Peyer's patch (tissue), 4 donors: ENCODE measurements around the gene NEB. TPM values are rescaled to one million over a fixed set of nuclear protein-coding genes. Genes with fewer than 3 reads are reported as not detected.

Source experiments
- DNase-seq, 3 donors: peaks; one replicate each; pipeline ENCODE4 v3.0.0-alpha.2; 2017 to 2019
- H3K27ac ChIP-seq, 4 donors: fragments of 200-600 bp; sonication (generic); one replicate each; pipeline ENCODE4 v1.5.1; 2016 to 2019
- H3K27me3 ChIP-seq, 2 donors: fragments of 200-600 bp; sonication (generic); one replicate each; pipeline ENCODE4 v1.5.1; 2019
- H3K36me3 ChIP-seq, 3 donors: fragments of 200-600 bp; sonication (generic); one replicate each; pipeline ENCODE4 v1.5.1; 2016 to 2019
- H3K4me1 ChIP-seq, 4 donors: fragments of 200-600 bp; sonication (generic); one replicate each; pipeline ENCODE4 v1.5.1; 2016 to 2019
- H3K4me3 ChIP-seq, 4 donors: fragments of 200-600 bp; sonication (generic); 1 replicate in 3 of 4; 2 replicates in 1 of 4; pipeline ENCODE4 v1.5.1; 2016 to 2019; ENCODE audit warnings: mild to moderate bottlenecking in 1 of 4
- H3K9me3 ChIP-seq, 4 donors: fragments of 200-600 bp; sonication (generic); one replicate each; pipeline ENCODE4 v1.5.1; 2016 to 2019; ENCODE audit warnings: mild to moderate bottlenecking in 1 of 4
- POLR2A ChIP-seq, 2 donors: fragments of 450-650 bp; IDR thresholded peaks; one replicate each; pipeline ENCODE4 v1.5.1; 2017; ENCODE audit warnings: antibody characterized with exemption in 2 of 2, mild to moderate bottlenecking in 2 of 2, moderate library complexity in 2 of 2
- total RNA-seq, 4 donors: library from RNA; depleted of rRNA; stranded (reverse); fragments of >200 nt; gene quantifications; one replicate each; pipeline ENCODE4 v1.1.0, GENCODE V29; 2016
- TF ChIP-seq, protein P1 (sequence below), 6 experiments: fragments of 450-650 bp in 4 of 6; fragments of 200-600 bp in 2 of 6; sonication (generic) in 1 of 6; IDR thresholded peaks; one replicate each; pipeline ENCODE4 v1.5.1; 2017 to 2019; ENCODE audit warnings: antibody characterized with exemption in 6 of 6, mild to moderate bottlenecking in 3 of 6, moderate library complexity in 1 of 6

NEB gene
- total RNA-seq, 4 donors from 2014 or later, result 2.7 to 5.1 (median 4.2) TPM

GRCh38 chr2:151620761-151621160 is 113.5 kb downstream of the NEB start:
- no peak for DNase-seq
- Histone ChIP-seq H3K36me3 (no peaks in the 10 kb centered on the region), H3K27ac (no peak overlapping the region), H3K4me1 (no peaks in the 10 kb centered on the region), H3K27me3 (no peaks in the 10 kb centered on the region), H3K4me3 (no peak overlapping the region), H3K9me3 (no peaks in the 10 kb centered on the region)
- TF ChIP-seq POLR2A (IDR thresholded peaks at IDR 0.05), result no peak
- TF ChIP-seq, protein P1, sequence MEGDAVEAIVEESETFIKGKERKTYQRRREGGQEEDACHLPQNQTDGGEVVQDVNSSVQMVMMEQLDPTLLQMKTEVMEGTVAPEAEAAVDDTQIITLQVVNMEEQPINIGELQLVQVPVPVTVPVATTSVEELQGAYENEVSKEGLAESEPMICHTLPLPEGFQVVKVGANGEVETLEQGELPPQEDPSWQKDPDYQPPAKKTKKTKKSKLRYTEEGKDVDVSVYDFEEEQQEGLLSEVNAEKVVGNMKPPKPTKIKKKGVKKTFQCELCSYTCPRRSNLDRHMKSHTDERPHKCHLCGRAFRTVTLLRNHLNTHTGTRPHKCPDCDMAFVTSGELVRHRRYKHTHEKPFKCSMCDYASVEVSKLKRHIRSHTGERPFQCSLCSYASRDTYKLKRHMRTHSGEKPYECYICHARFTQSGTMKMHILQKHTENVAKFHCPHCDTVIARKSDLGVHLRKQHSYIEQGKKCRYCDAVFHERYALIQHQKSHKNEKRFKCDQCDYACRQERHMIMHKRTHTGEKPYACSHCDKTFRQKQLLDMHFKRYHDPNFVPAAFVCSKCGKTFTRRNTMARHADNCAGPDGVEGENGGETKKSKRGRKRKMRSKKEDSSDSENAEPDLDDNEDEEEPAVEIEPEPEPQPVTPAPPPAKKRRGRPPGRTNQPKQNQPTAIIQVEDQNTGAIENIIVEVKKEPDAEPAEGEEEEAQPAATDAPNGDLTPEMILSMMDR (IDR thresholded peaks at IDR 0.05), result no peak

- Histone ChIP-seq H3K27me3 (no peaks in the 10 kb centered on the region), H3K4me1 (no peaks in the 10 kb centered on the region), H3K36me3 (no peaks in the 10 kb centered on the region), H3K9me3 (no peaks in the 10 kb centered on the region), H3K4me3 (no peak overlapping the region), H3K27ac (no peak overlapping the region)
- TF ChIP-seq POLR2A (IDR thresholded peaks at IDR 0.05), result no peak
- TF ChIP-seq, protein P1 (IDR thresholded peaks at IDR 0.05), result no peak
- no peak for DNase-seq
These were observed 114.8 kb downstream of the NEB start for GRCh38 chr2:151619337-151619989.

DNA sequence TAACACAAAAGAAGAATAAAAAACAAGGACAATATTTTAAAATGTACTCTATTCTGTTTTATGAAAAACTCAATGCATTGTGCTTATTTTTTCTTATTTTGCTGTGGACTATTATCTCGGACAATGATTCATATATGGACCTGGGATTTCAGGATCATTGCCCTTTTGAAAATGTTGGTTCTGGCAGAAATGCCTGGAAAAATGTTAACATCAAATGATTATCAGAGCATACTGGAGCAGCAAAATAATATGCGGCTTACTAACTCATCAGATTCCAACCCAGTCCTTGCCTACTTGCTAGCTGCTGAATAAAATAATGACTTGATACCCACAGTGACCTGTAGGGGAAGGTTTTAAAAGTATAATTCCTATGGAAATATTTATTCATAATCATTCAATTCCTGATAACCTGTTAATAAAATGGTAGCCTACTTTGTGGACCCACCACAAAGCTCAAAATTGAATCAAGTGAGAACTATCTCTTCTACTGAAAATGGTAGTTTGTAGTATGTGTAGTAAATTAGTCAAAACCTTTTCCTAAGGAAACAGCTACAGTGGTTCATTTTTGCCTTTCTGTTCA is 117.4 kb downstream of the NEB start:
- DNase-seq, result no peak
- no peak overlapping the region for H3K27ac ChIP-seq
- H3K4me3 ChIP-seq, result no peak overlapping the region
- H3K4me1 ChIP-seq, result no peaks in the 10 kb centered on the region
- no peaks in the 10 kb centered on the region for H3K36me3 ChIP-seq
- H3K27me3 ChIP-seq, result no peaks in the 10 kb centered on the region
- no peaks in the 10 kb centered on the region for H3K9me3 ChIP-seq
- no peak for TF ChIP-seq POLR2A (IDR thresholded peaks at IDR 0.05)

GRCh38 chr2:151614606-151615306 is 119.5 kb downstream of the NEB start:
- no peaks in the 10 kb centered on the region for H3K27me3 ChIP-seq
- TF ChIP-seq, protein P1 (IDR thresholded peaks at IDR 0.05), result no peak
- no peak for TF ChIP-seq POLR2A (IDR thresholded peaks at IDR 0.05)
- H3K9me3 ChIP-seq, result no peaks in the 10 kb centered on the region
- H3K4me3 ChIP-seq, result no peak overlapping the region
- no peaks in the 10 kb centered on the region for H3K4me1 ChIP-seq
- H3K36me3 ChIP-seq, result no peaks in the 10 kb centered on the region
- H3K27ac ChIP-seq, result no peak overlapping the region
- no peak for DNase-seq

- TF ChIP-seq POLR2A (IDR thresholded peaks at IDR 0.05), result no peak
- TF ChIP-seq, protein P1 (IDR thresholded peaks at IDR 0.05), result no peak
- Histone ChIP-seq H3K4me1 (no peaks in the 10 kb centered on the region), H3K27me3 (no peaks in the 10 kb centered on the region), H3K36me3 (no peaks in the 10 kb centered on the region), H3K27ac (no peak overlapping the region), H3K4me3 (no peak overlapping the region), H3K9me3 (no peaks in the 10 kb centered on the region)
- no peak for DNase-seq
These were observed 120.1 kb downstream of the NEB start for GRCh38 chr2:151614159-151614558.

GRCh38 chr2:151611351-151611750 is 122.9 kb downstream of the NEB start:
- Histone ChIP-seq H3K9me3 (no peaks in the 10 kb centered on the region), H3K4me3 (no peak overlapping the region), H3K36me3 (no peaks in the 10 kb centered on the region), H3K27me3 (no peaks in the 10 kb centered on the region), H3K4me1 (no peaks in the 10 kb centered on the region), H3K27ac (no peak overlapping the region)
- DNase-seq, result no peak
- TF ChIP-seq POLR2A (IDR thresholded peaks at IDR 0.05), result no peak
- TF ChIP-seq, protein P1 (IDR thresholded peaks at IDR 0.05), result no peak
